ENCODE results near the gene OR52N5.

OR52N5 gene

GRCh38 chr11:5803982-5804381 lies 20.8 kb upstream of the OR52N5 start:
- DNase-seq (ENCODE audit: low spot score) = no peak
- H3K27me3 ChIP-seq (ENCODE audit: insufficient read depth, poor library complexity, severe bottlenecking) = peaks cover 4% of the 10 kb centered on the region
- no peaks in the 10 kb centered on the region for H3K36me3 ChIP-seq (ENCODE audit: low read depth)
- no peak overlapping the region for H3K27ac ChIP-seq (ENCODE audit: poor library complexity, severe bottlenecking)
- no peak for ATAC-seq (ENCODE audit: low read depth)
- no peaks in the 10 kb centered on the region for H3K9me3 ChIP-seq (ENCODE audit: severe bottlenecking)
- H3K4me3 ChIP-seq (ENCODE audit: severe bottlenecking) = no peak overlapping the region
- no peak for TF ChIP-seq CTCF (IDR thresholded peaks at IDR 0.05; ENCODE audit: poor library complexity, severe bottlenecking)
- H3K4me1 ChIP-seq (ENCODE audit: insufficient read depth, poor library complexity, severe bottlenecking) = no peaks in the 10 kb centered on the region

GRCh38 chr11:5796541-5796940 lies 13.4 kb upstream of the OR52N5 start:
- TF ChIP-seq CTCF (IDR thresholded peaks at IDR 0.05; ENCODE audit: poor library complexity, severe bottlenecking) = no peak
- H3K27me3 ChIP-seq (ENCODE audit: insufficient read depth, poor library complexity, severe bottlenecking) = peaks cover 4% of the 10 kb centered on the region
- ATAC-seq (ENCODE audit: low read depth) (no peak), DNase-seq (ENCODE audit: low spot score) (no peak)
- H3K9me3 ChIP-seq (ENCODE audit: severe bottlenecking) = peaks cover 2% of the 10 kb centered on the region
- H3K4me3 ChIP-seq (ENCODE audit: severe bottlenecking) = no peak overlapping the region
- H3K4me1 ChIP-seq (ENCODE audit: insufficient read depth, poor library complexity, severe bottlenecking) = no peaks in the 10 kb centered on the region
- no peak overlapping the region for H3K27ac ChIP-seq (ENCODE audit: poor library complexity, severe bottlenecking)
- no peaks in the 10 kb centered on the region for H3K36me3 ChIP-seq (ENCODE audit: low read depth)

GRCh38 chr11:5791165-5791564 lies 8.0 kb upstream of the OR52N5 start, which contains the start of gene OR52N1:
Gene OR52N1, minus strand, starts transcription at chr11:5791265. Its CDS starts 2,449 bp downstream, at chr11:5788816.
- no peaks in the 10 kb centered on the region for H3K27me3 ChIP-seq (ENCODE audit: insufficient read depth, poor library complexity, severe bottlenecking)
- no peaks in the 10 kb centered on the region for H3K36me3 ChIP-seq (ENCODE audit: low read depth)
- no peaks in the 10 kb centered on the region for H3K4me1 ChIP-seq (ENCODE audit: insufficient read depth, poor library complexity, severe bottlenecking)
- peaks cover 2% of the 10 kb centered on the region for H3K9me3 ChIP-seq (ENCODE audit: severe bottlenecking)
- no peak within 1 kb of the TSS for H3K27ac ChIP-seq (ENCODE audit: poor library complexity, severe bottlenecking)
- ATAC-seq (ENCODE audit: low read depth) (no peak), DNase-seq (ENCODE audit: low spot score) (no peak)
- no peak within 1 kb of the TSS for H3K4me3 ChIP-seq (ENCODE audit: severe bottlenecking)
- TF ChIP-seq CTCF (IDR thresholded peaks at IDR 0.05; ENCODE audit: poor library complexity, severe bottlenecking) = no peak

GRCh38 chr11:5767056-5767455 lies 16.1 kb downstream of the OR52N5 start:
- DNase-seq (ENCODE audit: low spot score) = no peak
- Histone ChIP-seq H3K4me1 (ENCODE audit: insufficient read depth, poor library complexity, severe bottlenecking) (no peaks in the 10 kb centered on the region), H3K36me3 (ENCODE audit: low read depth) (no peaks in the 10 kb centered on the region), H3K9me3 (ENCODE audit: severe bottlenecking) (no peaks in the 10 kb centered on the region), H3K4me3 (ENCODE audit: severe bottlenecking) (no peak overlapping the region), H3K27ac (ENCODE audit: poor library complexity, severe bottlenecking) (no peak overlapping the region), H3K27me3 (ENCODE audit: insufficient read depth, poor library complexity, severe bottlenecking) (no peaks in the 10 kb centered on the region)
- no peak for ATAC-seq (ENCODE audit: low read depth)
- no peak for TF ChIP-seq CTCF (IDR thresholded peaks at IDR 0.05; ENCODE audit: poor library complexity, severe bottlenecking)

GRCh38 chr11:5753943-5754342 lies 29.2 kb downstream of the OR52N5 start, which contains the start of gene OR52N4:
Gene OR52N4, plus strand, starts transcription at chr11:5754243. Its CDS starts 498 bp downstream, at chr11:5754741.
- Histone ChIP-seq H3K4me3 (ENCODE audit: severe bottlenecking) (no peak within 1 kb of the TSS), H3K27ac (ENCODE audit: poor library complexity, severe bottlenecking) (no peak within 1 kb of the TSS), H3K27me3 (ENCODE audit: insufficient read depth, poor library complexity, severe bottlenecking) (peaks cover 9% of the 10 kb centered on the region), H3K4me1 (ENCODE audit: insufficient read depth, poor library complexity, severe bottlenecking) (no peaks in the 10 kb centered on the region), H3K36me3 (ENCODE audit: low read depth) (no peaks in the 10 kb centered on the region), H3K9me3 (ENCODE audit: severe bottlenecking) (no peaks in the 10 kb centered on the region)
- no peak for TF ChIP-seq CTCF (IDR thresholded peaks at IDR 0.05; ENCODE audit: poor library complexity, severe bottlenecking)
- ATAC-seq (ENCODE audit: low read depth) (no peak), DNase-seq (ENCODE audit: low spot score) (no peak)
